H1 (cell line): Measurements from ENCODE around the gene TYMS. TPM values are rescaled to one million over a fixed set of nuclear protein-coding genes. Genes with fewer than 3 reads are reported as not detected.

Experiments used
- CTCF ChIA-PET: fragments of 300-600 bp; sonication (Branson Sonifier 250); formaldehyde crosslinking; loops from one replicate; lab custom pipeline; 2021; ENCODE audit not compliant: partially characterized antibody; lab: Charles Lee
- POLR2A ChIA-PET: fragments of 300-600 bp; sonication (Branson Sonifier 250); formaldehyde crosslinking; loops from one replicate; lab custom pipeline; 2021; ENCODE audit warnings: inconsistent platforms; ENCODE audit not compliant: partially characterized antibody; lab: Charles Lee
- DNase-seq, 2 experiments: peaks; one replicate each; pipeline versions ENCODE4 v3.0.0 to v3.0.0-alpha.2; 2010 to 2022; ENCODE audit warnings: low spot score in 2 of 2, low read depth in 1 of 2, mixed read lengths in 1 of 2
- FAIRE-seq: peaks from 2 replicates; lab custom pipeline; 2011; peaks lifted over from hg19 to GRCh38; lab: Jason Lieb, UNC
- H2AFZ ChIP-seq: 2 replicates; pipeline ENCODE4 v1.8.1; 2012; ENCODE audit warnings: low read length, inconsistent platforms
- H2AK5ac ChIP-seq: 2 replicates; pipeline ENCODE4 v1.6.1; 2013; ENCODE audit warnings: low read depth, low read length
- H2BK120ac ChIP-seq: replicated peaks from 2 replicates; pipeline ENCODE3; 2013; ENCODE audit warnings: low read depth, low read length, inconsistent platforms
- H2BK12ac ChIP-seq: 2 replicates; pipeline ENCODE4 v1.6.1; 2013; ENCODE audit warnings: low read depth, low read length
- H2BK15ac ChIP-seq: 2 replicates; pipeline ENCODE4 v1.6.1; 2013; ENCODE audit warnings: low read length
- H2BK20ac ChIP-seq: 2 replicates; pipeline ENCODE4 v1.6.1; 2013; ENCODE audit warnings: low read length
- H2BK5ac ChIP-seq: 2 replicates; pipeline ENCODE4 v1.6.1; 2013; ENCODE audit warnings: low read depth, low read length
- H3K14ac ChIP-seq: 2 replicates; pipeline ENCODE4 v1.6.1; 2013; ENCODE audit warnings: inconsistent platforms; ENCODE audit not compliant: insufficient read length
- H3K18ac ChIP-seq: 2 replicates; pipeline ENCODE4 v1.6.1; 2013; ENCODE audit warnings: low read length; ENCODE audit errors: extremely low read depth
- H3K23ac ChIP-seq: 2 replicates; pipeline ENCODE4 v1.6.1; 2013; ENCODE audit warnings: inconsistent platforms; ENCODE audit not compliant: insufficient read length
- H3K23me2 ChIP-seq: 2 replicates; pipeline ENCODE4 v1.6.1; 2013; ENCODE audit warnings: low read depth, low read length
- H3K27ac ChIP-seq: 2 replicates; pipeline ENCODE4 v1.6.1; 2011; ENCODE audit warnings: low read depth, low read length, inconsistent platforms
- H3K27me3 ChIP-seq, 4 experiments: replicated peaks in 1 of 4; 1 replicate in 1 of 4; 2 replicates in 3 of 4; pipeline versions ENCODE4 v1.6.1 to v1.8.1; 2011 to 2013; ENCODE audit warnings: low read length in 3 of 4, mild to moderate bottlenecking in 3 of 4, inconsistent platforms in 2 of 4, mixed read lengths in 2 of 4, moderate library complexity in 1 of 4; ENCODE audit not compliant: control insufficient read depth in 3 of 4, insufficient read depth in 3 of 4; ENCODE audit errors: extremely low read depth in 1 of 4
- H3K36me3 ChIP-seq, 4 experiments: 2 replicates each; pipeline versions ENCODE4 v1.6.1 to v1.8.1; 2011 to 2013; ENCODE audit warnings: mild to moderate bottlenecking in 4 of 4, low read length in 3 of 4, moderate library complexity in 2 of 4, control low read depth in 1 of 4, inconsistent platforms in 1 of 4; ENCODE audit not compliant: insufficient read depth in 4 of 4, control insufficient read depth in 2 of 4
- H3K4ac ChIP-seq: replicated peaks from 2 replicates; pipeline ENCODE3; 2013; ENCODE audit warnings: low read length, low read depth, mixed read lengths, inconsistent platforms; ENCODE audit not compliant: insufficient read length
- H3K4me1 ChIP-seq, 4 experiments: replicated peaks in 1 of 4; 1 replicate in 1 of 4; 2 replicates in 3 of 4; pipeline versions ENCODE4 v1.6.1 to v1.8.1; 2011 to 2013; ENCODE audit warnings: low read length in 3 of 4, inconsistent platforms in 2 of 4, mixed read lengths in 1 of 4; ENCODE audit not compliant: insufficient read depth in 4 of 4, control insufficient read depth in 3 of 4
- H3K4me2 ChIP-seq, 2 experiments: 2 replicates each; pipeline versions ENCODE4 v1.6.1 to v1.8.1; 2011 to 2013; ENCODE audit warnings: low read depth in 2 of 2, low read length in 2 of 2, control low read depth in 1 of 2, inconsistent platforms in 1 of 2, mild to moderate bottlenecking in 1 of 2; ENCODE audit not compliant: insufficient read depth in 1 of 2
- H3K4me3 ChIP-seq, 4 experiments: fragments of 200-600, 300-600 bp in 1 of 4; sonication (generic), shearing (Covaris generic), sonication (Bioruptor Twin) in 1 of 4; 2 replicates each; pipeline versions ENCODE4 v1.5.1 to v1.8.1; 2011 to 2016; ENCODE audit warnings: low read length in 4 of 4, low read depth in 3 of 4, control low read depth in 2 of 4, inconsistent platforms in 2 of 4, mild to moderate bottlenecking in 2 of 4, mixed read lengths in 1 of 4, moderate library complexity in 1 of 4; ENCODE audit not compliant: insufficient read depth in 2 of 4; ENCODE audit errors: extremely low read depth in 1 of 4
- H3K56ac ChIP-seq: replicated peaks from 2 replicates; pipeline ENCODE3; 2013; ENCODE audit warnings: low read depth, mild to moderate bottlenecking, mixed read lengths, low read length, inconsistent platforms; ENCODE audit not compliant: insufficient read length
- H3K79me1 ChIP-seq: 2 replicates; pipeline ENCODE4 v1.6.1; 2013; ENCODE audit warnings: low read depth, low read length, control low read depth
- H3K79me2 ChIP-seq, 2 experiments: 2 replicates each; pipeline versions ENCODE4 v1.6.1 to v1.8.1; 2012 to 2013; ENCODE audit warnings: low read length in 2 of 2, mild to moderate bottlenecking in 2 of 2, inconsistent platforms in 1 of 2; ENCODE audit not compliant: insufficient read depth in 2 of 2, control insufficient read depth in 1 of 2
- H3K9ac ChIP-seq, 4 experiments: replicated peaks in 1 of 4; 1 replicate in 1 of 4; 2 replicates in 3 of 4; pipeline versions ENCODE4 v1.6.1 to v1.8.1; 2011 to 2013; ENCODE audit warnings: low read depth in 3 of 4, low read length in 3 of 4, control low read depth in 2 of 4, mild to moderate bottlenecking in 2 of 4, moderate library complexity in 2 of 4, inconsistent platforms in 1 of 4; ENCODE audit errors: extremely low read depth in 1 of 4
- H3K9me3 ChIP-seq, 2 experiments: 2 replicates each; pipeline versions ENCODE4 v1.6.1 to v1.8.1; 2012 to 2013; ENCODE audit warnings: mild to moderate bottlenecking in 2 of 2, moderate library complexity in 2 of 2, control low read depth in 1 of 2, inconsistent platforms in 1 of 2, low read depth in 1 of 2, low read length in 1 of 2, mixed read lengths in 1 of 2; ENCODE audit not compliant: insufficient read depth in 2 of 2
- H4K20me1 ChIP-seq, 2 experiments: replicated peaks in 1 of 2; 2 replicates each; pipeline versions ENCODE3 to v1.8.1; 2011 to 2013; ENCODE audit warnings: inconsistent platforms in 2 of 2, low read length in 2 of 2, mild to moderate bottlenecking in 1 of 2; ENCODE audit not compliant: insufficient read depth in 2 of 2, control insufficient read depth in 1 of 2
- H4K5ac ChIP-seq: 2 replicates; pipeline ENCODE4 v1.6.1; 2013; ENCODE audit warnings: low read length, low read depth, mixed read lengths, inconsistent platforms; ENCODE audit not compliant: insufficient read length
- H4K8ac ChIP-seq: 2 replicates; pipeline ENCODE4 v1.8.0; 2013; ENCODE audit warnings: mild to moderate bottlenecking, moderate library complexity, low read length, inconsistent platforms; ENCODE audit not compliant: insufficient read depth; ENCODE audit errors: extremely low read depth
- H4K91ac ChIP-seq: replicated peaks from 2 replicates; pipeline ENCODE3; 2013; ENCODE audit warnings: low read length, mixed read lengths, inconsistent platforms; ENCODE audit not compliant: insufficient read length
- WGBS, 2 experiments: shearing (Covaris generic) in 1 of 2; methylation state at CpG; one replicate each; pipeline versions ENCODE4 v1.1.6 to v1.1.7; 2013 to 2015; ENCODE audit warnings: low lambda C conversion rate in 2 of 2, mixed read lengths in 2 of 2, inconsistent platforms in 1 of 2, low coverage in 1 of 2, missing lambda C conversion rate in 1 of 2; ENCODE audit not compliant: insufficient replicate concordance in 2 of 2, insufficient coverage in 1 of 2, insufficient read length in 1 of 2; ENCODE audit errors: extremely low coverage in 1 of 2, missing lambda C conversion rate in 1 of 2; 5-methylcytosine and 5-hydroxymethylcytosine counted together
- polyA plus RNA-seq, 7 experiments: library from polyadenylated mRNA; depleted of rRNA in 3 of 7; stranded (reverse) in 5 of 7; unstranded in 2 of 7; fragments of >200 nt in 5 of 7; fragments of 200-250 nt in 2 of 7; gene quantifications; 1 replicate in 5 of 7; 2 replicates in 1 of 7; 4 replicates in 1 of 7; pipeline versions ENCODE4 v1.2.1 to v1.2.3, GENCODE V29; 2011 to 2013; ENCODE audit warnings: missing spikeins in 2 of 7, mixed read lengths in 2 of 7
- total RNA-seq: library from RNA; stranded (reverse); fragmentation: NEBNext Ultra II Directional; extraction: Animal tissue kit (Norgen Biotek cat#: 25700); gene quantifications from 2 replicates; pipeline ENCODE4 v1.2.1, GENCODE V29; 2021
- TF ChIP-seq, protein P1 (sequence below): IDR thresholded peaks from 2 replicates; pipeline ENCODE4 v1.6.1; 2012; ENCODE audit warnings: inconsistent platforms
- TF ChIP-seq, protein P2 (sequence below): IDR thresholded peaks from 2 replicates; pipeline ENCODE4 v1.6.1; 2011; ENCODE audit warnings: low read depth, mild to moderate bottlenecking, low read length; ENCODE audit not compliant: insufficient read depth

TYMS gene
- total and polyA plus RNA-seq, 2 of the 8 experiments (the other 6 are each of a cell fraction or from before 2014, with no cell fraction given): 91.9 to 110 TPM

DNA sequence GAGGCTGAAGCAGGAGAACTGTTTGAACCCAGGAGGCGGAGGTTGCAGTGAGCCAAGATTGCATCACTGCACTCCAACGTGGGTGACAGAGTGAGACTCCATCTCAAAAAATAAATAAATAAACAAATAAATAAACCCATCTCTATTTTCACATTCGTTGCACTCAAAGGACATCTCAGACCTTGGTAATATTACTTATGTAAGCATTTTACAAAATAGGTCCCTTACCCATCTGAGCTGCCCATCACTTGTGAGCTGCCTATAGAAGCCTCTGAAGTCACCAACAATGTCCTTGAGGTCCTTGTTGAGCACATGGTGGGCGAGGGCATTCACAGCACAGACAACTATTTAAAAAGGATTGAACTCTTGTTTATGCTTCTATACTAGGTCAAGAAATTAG is 39.6 kb downstream of the TYMS start:
- no peak overlapping the region for H3K14ac ChIP-seq
- no peak overlapping the region for H3K4me2 ChIP-seq
- H4K91ac ChIP-seq: no peak overlapping the region
- H3K23me2 ChIP-seq: no peaks in the 10 kb centered on the region
- no peaks in the 10 kb centered on the region for H3K79me2 ChIP-seq
- no peak overlapping the region for H2AFZ ChIP-seq
- H3K18ac ChIP-seq: no peak overlapping the region
- no peaks in the 10 kb centered on the region for H3K9me3 ChIP-seq
- POLR2A ChIA-PET: interaction anchor here (1.6 kb wide), 1 partner anchor 16 kb away, joined by 5 read pairs; the partner anchor contains the start of gene ENOSF1
- no peak overlapping the region for H3K27ac ChIP-seq
- H3K36me3 ChIP-seq: peaks cover 0 to 13% (median 4%) of the 10 kb centered on the region in 4 experiments; a peak in 2 of 8 replicates
- H2BK12ac ChIP-seq: no peak overlapping the region
- CTCF ChIA-PET: interaction anchor here (0.8 to 4.2 kb wide), 7 partner anchors 11 to 143 kb away, joined by 3 to 20 read pairs (median 3); no protein-coding TSS in a partner anchor
- H2AK5ac ChIP-seq: no peak overlapping the region
- no peak overlapping the region for H4K8ac ChIP-seq
- no peak overlapping the region for H4K5ac ChIP-seq
- no peak overlapping the region for H2BK15ac ChIP-seq
- H3K79me1 ChIP-seq: no peaks in the 10 kb centered on the region
- DNase-seq (no peak), FAIRE-seq (no peak)
- H2BK20ac ChIP-seq: no peak overlapping the region
- H2BK5ac ChIP-seq: no peak overlapping the region
- H3K4me3 ChIP-seq: no peak overlapping the region
- H2BK120ac ChIP-seq: no peak overlapping the region
- H3K23ac ChIP-seq: no peak overlapping the region
- 89% methylated on average over 4 of the region's 4 CpGs; no CpG with 5 or more reads in 1 of the 2 experiments for WGBS, 2 experiments
- no peaks in the 10 kb centered on the region for H3K27me3 ChIP-seq
- no peak overlapping the region for H3K4ac ChIP-seq
- no peak overlapping the region for H3K9ac ChIP-seq
- no peak overlapping the region for H3K56ac ChIP-seq
- H3K4me1 ChIP-seq: no peaks in the 10 kb centered on the region; a peak in 1 of 7 replicates
- peaks cover 1 to 6% of the 10 kb centered on the region in 2 experiments for H4K20me1 ChIP-seq
- TF ChIP-seq, protein P1, sequence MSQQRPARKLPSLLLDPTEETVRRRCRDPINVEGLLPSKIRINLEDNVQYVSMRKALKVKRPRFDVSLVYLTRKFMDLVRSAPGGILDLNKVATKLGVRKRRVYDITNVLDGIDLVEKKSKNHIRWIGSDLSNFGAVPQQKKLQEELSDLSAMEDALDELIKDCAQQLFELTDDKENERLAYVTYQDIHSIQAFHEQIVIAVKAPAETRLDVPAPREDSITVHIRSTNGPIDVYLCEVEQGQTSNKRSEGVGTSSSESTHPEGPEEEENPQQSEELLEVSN: no peak
- TF ChIP-seq, protein P2, sequence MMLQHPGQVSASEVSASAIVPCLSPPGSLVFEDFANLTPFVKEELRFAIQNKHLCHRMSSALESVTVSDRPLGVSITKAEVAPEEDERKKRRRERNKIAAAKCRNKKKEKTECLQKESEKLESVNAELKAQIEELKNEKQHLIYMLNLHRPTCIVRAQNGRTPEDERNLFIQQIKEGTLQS: no peak
